Inflammatory macrophage treated with lipopolysaccharide for 1 hour (primary cell): ENCODE results near the gene EMP3.
"Not testable (repeated sequence)": the region's sequence is repeated elsewhere in the genome, so short reads cannot be mapped to it uniquely, and the experiment has no call there.

Experiments
- DNase-seq, 2 donors: peaks; one replicate each; pipeline ENCODE4 v3.0.0-alpha.2; 2020 to 2022

EMP3 gene, protein sequence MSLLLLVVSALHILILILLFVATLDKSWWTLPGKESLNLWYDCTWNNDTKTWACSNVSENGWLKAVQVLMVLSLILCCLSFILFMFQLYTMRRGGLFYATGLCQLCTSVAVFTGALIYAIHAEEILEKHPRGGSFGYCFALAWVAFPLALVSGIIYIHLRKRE

DNA sequence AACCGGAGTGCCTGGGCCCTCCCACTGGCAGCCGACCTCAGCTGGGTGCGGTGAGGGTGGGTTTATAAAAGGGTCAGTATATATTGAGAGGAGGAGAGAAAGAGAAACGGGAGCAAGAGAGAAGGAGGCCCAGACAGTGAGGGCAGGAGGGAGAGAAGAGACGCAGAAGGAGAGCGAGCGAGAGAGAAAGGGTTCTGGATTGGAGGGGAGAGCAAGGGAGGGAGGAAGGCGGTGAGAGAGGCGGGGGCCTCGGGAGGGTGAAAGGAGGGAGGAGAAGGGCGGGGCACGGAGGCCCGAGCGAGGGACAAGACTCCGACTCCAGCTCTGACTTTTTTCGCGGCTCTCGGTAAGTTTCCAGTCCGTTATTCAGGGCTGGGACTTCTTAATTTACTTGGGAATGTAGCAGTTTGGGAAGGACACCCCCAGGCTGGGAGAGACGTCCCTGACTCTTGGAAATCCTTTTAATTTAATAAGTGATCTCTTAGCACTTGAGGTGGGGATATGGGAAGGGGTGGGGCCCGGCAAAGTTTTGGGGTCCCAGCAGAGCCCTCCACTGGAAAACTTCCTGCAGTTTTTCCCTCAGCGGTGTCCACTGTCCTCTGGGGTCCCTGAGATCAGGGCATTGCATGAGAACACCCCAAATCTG is at the start of gene EMP3:
EMP3 (plus strand) TSS at position 288 of the 646 bp plus-strand sequence. CDS start 1,293 bp downstream, outside the sequence.
- DNase-seq: peak; percentile 81 to 89

DNA sequence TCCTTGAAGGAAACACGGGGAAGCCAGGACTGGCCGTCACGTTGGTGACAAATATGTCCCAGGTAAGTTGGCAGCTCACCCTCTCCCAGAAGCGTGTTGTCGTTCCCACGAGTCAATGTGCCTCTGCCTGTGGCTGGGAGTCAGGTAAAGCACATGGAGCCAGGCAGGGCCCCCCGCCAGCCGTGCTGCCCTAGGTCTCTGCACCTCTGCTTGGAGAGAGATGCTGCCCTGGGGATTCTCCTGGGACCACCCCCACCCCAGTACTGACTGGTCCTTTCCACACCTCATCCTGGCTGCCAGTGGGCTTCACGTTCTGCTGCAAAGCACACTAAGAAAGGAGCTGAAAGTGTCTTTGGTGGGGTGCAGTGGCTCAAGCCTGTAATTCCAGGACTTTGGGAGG is 45.6 kb upstream of the EMP3 start:
- DNase-seq: no peak

- DNase-seq: no peak
These were observed 41.4 kb upstream of the EMP3 start for GRCh38 chr19:48283908-48284307.

GRCh38 chr19:48284896-48285295 is 40.5 kb upstream of the EMP3 start:
- DNase-seq: no peak

DNA sequence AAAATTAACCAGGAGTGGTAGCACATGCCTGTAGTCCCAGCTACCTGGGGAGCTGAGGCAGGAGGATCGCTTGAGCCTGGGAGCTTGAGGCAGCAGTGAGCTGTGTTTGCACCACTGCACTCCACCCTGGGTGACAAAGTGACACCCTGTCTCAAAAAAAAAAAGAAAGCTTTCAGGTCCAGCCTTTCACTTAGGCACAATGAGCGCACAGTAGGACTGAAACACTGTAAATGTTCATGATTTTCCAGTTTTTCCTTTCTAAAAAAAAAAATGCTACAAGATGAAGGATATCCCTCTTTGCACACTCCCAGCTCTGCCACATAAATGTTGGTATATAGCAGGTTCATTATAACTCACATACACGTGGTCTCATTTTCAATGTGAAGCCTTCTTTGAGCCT is 37.6 kb upstream of the EMP3 start:
- no peak for DNase-seq

DNA sequence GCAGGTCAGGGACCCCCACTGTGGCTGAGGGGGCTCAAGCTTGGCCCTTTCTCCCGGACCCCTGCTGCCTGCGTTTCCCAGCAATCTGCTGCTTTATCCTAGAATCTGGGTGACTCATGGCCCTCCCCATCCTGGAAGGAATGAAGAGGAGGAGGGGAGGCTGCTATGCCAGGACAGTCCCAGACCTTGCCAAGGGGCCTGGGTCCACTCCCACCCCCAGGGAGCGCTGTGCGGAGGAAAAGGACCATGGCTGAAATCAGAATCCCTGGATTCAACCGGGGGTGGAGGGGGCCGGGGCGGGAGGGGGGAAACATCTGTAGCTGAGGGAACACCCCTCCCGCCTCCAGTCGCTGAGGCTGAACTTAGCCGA is 35.0 kb upstream of the EMP3 start:
- DNase-seq: no peak

DNA sequence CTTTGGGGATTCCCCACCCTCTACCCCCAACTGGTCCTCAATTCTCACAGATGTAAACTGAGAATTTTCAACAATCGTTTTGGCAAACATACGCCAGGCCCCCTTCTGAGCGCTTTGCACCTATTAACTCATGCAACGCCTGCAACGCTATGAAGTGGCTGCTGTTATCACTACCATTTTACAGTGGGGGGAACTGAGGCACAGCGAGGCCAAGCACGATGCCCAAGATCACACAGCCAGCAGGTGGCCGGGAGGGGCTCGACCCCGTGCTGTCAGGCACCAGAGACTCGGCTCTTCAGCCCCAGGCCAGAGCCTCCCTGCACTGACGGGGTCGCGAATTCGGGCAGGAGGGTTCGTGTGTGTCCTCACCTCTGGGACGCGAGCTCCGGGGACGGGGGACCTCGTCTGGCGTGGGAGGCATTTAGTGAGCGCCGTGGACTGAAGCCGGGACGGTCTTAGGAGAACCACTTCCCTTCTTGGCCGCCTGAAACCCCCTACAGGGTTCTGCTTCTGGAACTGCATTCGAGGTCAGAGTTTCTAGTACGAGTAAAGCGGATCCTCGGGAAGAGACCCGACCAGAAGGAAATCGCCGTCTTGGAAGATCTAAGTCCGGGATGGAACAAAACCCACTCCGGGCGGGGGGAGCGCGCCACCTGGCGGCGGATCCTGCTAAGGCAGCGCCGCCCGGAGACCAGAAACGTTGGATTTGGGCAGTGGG is 34.4 kb upstream of the EMP3 start:
- peak; percentile 39 to 77 for DNase-seq

- not testable (repeated sequence) for DNase-seq
These were observed 33.9 kb upstream of the EMP3 start for GRCh38 chr19:48291489-48291815.

DNA sequence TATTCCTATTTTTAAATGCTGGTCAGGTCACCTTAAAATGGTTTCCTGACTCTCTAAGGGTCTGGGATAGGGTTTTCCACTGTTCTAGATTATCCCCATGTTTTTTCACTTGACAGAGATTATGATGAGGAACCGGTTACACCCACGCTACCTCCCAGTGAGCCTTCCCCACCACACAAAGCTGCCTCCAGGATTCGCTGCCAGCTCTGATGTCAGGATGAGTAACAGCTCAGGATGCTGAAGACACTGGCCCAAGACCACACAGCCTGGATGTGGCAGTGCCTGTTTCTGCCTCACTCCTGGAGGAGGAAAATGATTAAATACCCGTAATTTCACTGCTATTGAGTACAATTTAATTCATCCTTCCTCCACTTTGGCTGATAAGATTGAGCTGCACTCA is 32.6 kb upstream of the EMP3 start:
- DNase-seq: peak; percentile 32 to 53

DNA sequence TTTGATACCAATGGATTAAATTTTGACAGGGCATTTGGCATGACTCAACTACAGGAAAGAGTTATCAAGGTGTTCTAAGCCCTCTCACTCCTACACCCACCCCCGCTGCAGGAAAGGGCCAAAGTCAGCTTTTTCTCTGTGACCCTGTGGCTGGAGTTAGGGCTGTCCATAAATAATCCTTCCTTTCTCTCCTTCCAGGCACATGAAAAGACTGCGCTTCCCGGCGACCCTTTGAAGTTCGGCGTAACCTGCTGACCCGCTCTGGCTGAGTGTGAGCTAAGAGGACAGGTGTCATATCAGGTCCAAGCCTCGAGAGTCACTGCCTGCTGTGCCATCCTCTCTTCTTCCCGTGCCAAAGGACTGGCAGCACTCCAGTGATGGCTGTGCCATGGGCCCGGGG is 29.9 kb upstream of the EMP3 start:
- no peak for DNase-seq

GRCh38 chr19:48296963-48297734 is 28.2 kb upstream of the EMP3 start:
- no peak for DNase-seq

GRCh38 chr19:48297975-48298374 is 27.4 kb upstream of the EMP3 start:
- DNase-seq: no peak

GRCh38 chr19:48301886-48302599 is 23.3 kb upstream of the EMP3 start:
- no peak for DNase-seq

DNA sequence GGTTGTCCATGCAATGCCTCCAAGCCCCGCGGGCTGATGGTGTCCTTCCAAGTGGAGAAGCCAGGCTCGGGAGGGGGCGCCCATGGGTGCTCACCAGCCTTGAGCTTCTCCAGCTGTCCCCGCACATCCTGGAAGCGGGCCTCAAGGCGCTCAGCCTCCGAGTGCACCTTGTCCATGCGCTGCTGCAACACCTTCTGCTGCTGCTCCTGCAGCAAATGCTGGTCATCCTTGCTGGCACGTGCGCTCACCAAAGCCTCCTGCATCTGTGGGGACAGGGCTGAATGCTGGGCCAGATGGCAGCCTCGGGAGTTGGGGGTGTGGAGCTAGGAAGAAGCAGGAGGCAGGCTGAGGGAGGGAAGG is 22.8 kb upstream of the EMP3 start:
- no peak for DNase-seq

DNA sequence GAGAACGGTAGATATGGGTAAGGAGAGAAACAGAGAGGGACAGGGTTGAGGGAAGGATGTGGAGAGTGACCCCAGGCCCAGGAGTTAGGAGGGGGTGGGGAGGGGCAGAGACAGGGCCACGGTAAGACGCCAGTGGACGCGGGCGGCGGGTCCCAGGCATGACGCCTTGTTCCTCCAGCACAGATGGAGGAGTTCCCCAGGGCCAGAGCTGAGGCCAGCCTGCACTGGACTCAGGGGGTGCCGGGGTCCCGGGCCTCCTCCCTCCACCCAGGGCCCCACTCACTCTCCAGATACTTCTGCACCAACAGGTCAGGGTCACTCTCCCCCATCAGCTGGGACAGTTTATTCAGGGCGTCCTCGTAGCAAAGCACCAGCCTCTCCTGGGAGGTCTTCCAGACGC is 22.0 kb upstream of the EMP3 start:
- no peak for DNase-seq

DNA sequence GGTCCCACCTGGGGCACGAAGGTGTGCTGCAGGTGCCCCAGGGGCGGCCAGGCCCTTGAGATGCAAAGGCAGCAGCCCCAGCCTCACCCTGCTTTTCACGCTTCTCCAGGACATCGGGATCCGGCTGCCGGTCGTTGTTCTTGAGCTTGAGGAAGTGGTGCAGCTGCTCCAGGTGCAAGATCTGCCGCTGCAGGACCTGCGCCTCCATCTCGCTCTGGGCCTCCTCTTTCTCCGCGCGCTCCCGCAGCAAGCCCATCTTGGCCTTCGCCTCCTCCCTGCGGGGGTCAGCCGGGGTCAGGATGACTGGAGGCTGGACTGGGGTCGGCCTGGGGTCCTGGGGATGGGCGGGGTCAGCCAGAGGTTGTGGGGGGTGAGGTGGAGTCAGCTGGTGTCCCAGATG is 21.5 kb upstream of the EMP3 start:
- DNase-seq: no peak

DNA sequence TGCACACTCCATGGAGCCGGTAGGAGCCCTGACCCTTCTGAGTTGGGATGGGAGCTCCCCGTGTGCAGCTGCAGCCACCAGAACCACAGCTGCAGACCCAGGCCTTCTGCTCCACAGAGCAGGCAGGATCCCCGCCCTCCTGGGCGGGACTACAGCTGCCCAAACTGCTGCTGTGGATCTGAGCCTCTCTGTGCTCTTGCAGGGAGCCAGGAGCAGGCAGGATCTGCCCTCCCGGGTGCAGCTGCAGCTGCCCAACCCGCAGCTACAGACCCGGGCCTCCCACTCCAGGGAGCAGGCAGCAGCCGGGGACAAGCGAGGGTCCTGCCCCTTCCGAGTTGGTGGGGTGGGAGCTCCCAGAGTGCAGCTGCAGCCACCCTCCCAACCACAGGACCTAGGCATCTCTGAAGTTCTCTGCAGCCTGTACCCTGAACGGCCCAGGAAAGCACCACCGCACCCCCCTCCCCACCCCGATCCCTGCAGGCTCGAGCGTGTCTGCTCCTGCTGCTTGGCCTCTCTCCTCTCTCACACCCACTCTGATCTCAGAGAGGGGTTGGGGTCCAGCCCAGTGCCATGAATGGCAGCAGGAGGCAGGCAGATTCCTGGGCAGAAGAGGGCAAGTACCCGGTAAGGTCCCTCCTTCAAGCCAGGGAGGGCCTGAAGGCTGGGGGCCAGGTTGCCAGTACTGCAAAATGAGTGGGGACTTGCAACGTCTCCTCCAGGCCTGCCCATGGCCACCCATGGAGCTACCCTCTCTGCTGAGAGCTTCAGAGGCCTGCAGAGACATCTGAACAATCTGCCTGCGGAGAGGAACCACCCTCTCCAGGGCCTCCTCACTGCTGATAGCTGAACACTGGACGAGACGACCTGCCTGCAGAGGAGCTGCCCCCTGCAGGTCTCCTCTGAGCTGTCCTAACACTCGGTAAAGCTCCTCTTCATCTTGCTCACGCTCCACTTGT is 16.4 kb upstream of the EMP3 start:
- no peak for DNase-seq

DNA sequence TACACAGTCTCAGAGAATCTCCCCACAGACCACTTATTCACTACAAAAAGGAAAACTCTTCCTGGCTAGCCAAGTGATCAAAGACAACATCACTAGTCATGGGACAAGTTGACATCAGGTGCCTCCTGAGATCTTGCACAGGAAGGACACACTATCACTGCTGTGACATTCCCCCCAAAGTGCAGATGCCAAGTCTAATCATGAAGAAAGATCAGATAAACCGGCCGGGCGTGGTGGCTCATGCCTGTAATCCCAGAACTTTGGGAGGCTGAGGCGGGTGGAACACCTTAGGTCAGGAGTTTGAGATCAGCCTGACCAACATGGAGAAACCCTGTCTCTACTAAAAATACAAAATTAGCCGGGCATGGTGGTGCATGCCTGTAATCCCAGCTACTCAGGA is 15.6 kb upstream of the EMP3 start:
- not testable (repeated sequence) for DNase-seq

DNA sequence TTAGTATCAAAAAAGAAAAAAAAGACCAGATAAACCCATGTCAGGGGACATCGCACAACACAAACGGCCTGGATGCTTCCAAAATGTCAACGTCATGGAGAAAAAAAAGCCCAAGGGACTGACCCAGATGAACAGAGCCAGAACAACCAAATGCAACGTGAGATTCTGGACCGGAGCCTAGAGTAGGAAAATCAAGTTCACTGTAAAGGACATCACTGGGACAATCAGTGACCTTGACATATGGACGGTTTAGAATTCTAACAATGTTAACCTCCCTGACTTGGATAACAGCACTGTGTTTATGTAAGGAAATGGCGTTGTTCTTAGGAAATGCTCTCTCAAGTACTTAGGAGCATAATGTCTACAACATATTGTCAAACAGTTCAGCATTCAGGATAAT is 15.1 kb upstream of the EMP3 start:
- no peak for DNase-seq

DNA sequence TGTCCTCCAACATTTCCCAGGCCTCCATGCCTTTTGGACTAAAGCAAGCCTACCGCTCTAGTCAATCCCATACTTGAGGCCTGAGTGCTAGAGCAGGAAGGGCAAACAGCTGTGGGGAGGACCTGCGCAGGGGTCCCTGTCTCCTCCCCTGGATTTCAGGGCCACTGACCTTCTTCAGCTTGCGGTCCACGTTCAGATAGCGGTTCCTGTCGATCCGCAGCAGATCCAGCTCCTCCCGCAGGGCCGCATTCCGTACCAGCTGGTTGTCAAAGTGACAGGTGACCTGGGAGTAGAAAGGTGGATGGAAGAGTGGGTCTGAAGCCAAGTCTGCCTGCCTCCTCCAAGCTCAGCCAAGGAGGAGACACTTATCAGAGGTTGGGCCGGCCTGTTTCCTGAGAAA is 14.0 kb upstream of the EMP3 start:
- DNase-seq: no peak

DNA sequence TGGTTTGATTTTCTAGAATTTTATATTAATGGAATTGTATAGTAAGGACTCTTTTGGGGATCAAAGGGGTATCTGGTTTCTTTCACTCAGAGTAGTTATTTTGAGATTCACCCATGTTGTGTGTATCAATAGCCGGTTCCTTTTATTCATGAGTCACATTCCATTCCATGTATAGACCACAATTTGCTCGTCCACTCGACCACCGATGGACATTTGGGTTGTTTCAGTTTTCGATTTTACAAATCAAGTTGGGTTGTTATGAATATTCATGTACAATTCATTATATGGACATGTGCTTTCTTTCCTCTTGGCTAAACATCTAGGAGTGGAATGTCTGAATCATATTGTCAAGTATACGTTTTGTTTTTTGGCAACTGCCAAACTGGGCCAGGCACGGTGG is 9.6 kb upstream of the EMP3 start:
- no peak for DNase-seq

DNA sequence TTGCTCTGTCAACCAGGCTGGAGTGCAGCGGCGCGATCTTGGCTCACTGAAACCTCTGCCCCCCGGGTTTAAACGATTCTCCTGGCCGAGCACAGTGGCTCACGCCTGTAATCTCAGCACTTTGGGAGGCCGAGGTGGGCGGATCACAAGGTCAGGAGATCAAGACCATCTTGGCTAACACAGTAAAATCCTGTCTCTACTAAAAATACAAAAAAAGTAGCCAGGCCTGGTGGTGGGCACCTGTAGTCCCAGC is 7.7 kb upstream of the EMP3 start:
- not testable (repeated sequence) for DNase-seq
